ENCODE measurements around the gene ARSB.

GRCh38 chr5:78756858-78757257 is 228.3 kb downstream of the ARSB start:
- TF ChIP-seq POLR2AphosphoS5 (IDR thresholded peaks at IDR 0.05; ENCODE audit: low read depth, low read length), result no peak
- TF ChIP-seq FOXP2 (optimal IDR thresholded peaks at IDR 0.05; ENCODE audit: borderline replicate concordance, extremely low read depth, extremely low read length, insufficient read depth), result no peak

All from PFSK-1 (cell line).